CD4-positive, alpha-beta T cell (primary cell): Measurements from ENCODE around the gene CD9. TPM values are rescaled to one million over a fixed set of nuclear protein-coding genes. Genes with fewer than 3 reads are reported as not detected.

Experiments
- ATAC-seq: fragments of 200-7000 bp; cut with Tn5 transposase; one replicate; pipeline ENCODE4 v1.10.0; 2022; ENCODE audit warnings: mild to moderate bottlenecking; ENCODE audit not compliant: poor library complexity
- CTCF ChIA-PET: fragments of 350-600 bp; sonication (Branson Sonifier 250); formaldehyde crosslinking; loops from one replicate; lab custom pipeline; 2021; ENCODE audit warnings: antibody characterized with exemption, inconsistent platforms; lab: Charles Lee
- POLR2A ChIA-PET: fragments of 350-600 bp; sonication (Branson Sonifier 250); formaldehyde crosslinking; loops from one replicate; lab custom pipeline; 2021; ENCODE audit warnings: antibody characterized with exemption, inconsistent platforms; lab: Charles Lee
- DNase-seq, 14 experiments: peaks; one replicate each; pipeline ENCODE4 v3.0.0-alpha.2; 2013 to 2020; ENCODE audit warnings: mixed read lengths in 2 of 14
- H3K27ac ChIP-seq, 2 donors: one replicate each; pipeline versions ENCODE4 v1.5.1 to v1.7.0; 2013; ENCODE audit warnings: low read length in 2 of 2, low read depth in 1 of 2, mild to moderate bottlenecking in 1 of 2
- H3K27me3 ChIP-seq, 2 experiments: 1 replicate in 1 of 2; 2 replicates in 1 of 2; pipeline versions ENCODE4 v1.6.1 to v1.7.0; 2013; ENCODE audit warnings: low read length in 2 of 2, control low read depth in 1 of 2, mild to moderate bottlenecking in 1 of 2, moderate library complexity in 1 of 2; ENCODE audit not compliant: insufficient read depth in 2 of 2, control insufficient read depth in 1 of 2
- H3K36me3 ChIP-seq: one replicate; pipeline ENCODE4 v1.6.1; 2013; ENCODE audit warnings: low read length, control low read depth; ENCODE audit not compliant: insufficient read depth
- H3K4me1 ChIP-seq: one replicate; pipeline ENCODE4 v1.6.1; 2013; ENCODE audit warnings: low read length, control low read depth; ENCODE audit not compliant: insufficient read depth
- H3K4me3 ChIP-seq: one replicate; pipeline ENCODE4 v1.5.1; 2013; ENCODE audit warnings: mild to moderate bottlenecking, low read length, moderate library complexity
- H3K9me3 ChIP-seq, 2 experiments: 1 replicate in 1 of 2; 2 replicates in 1 of 2; pipeline versions ENCODE4 v1.6.1 to v1.7.0; 2013; ENCODE audit warnings: low read length in 2 of 2, mild to moderate bottlenecking in 2 of 2, control low read depth in 1 of 2, moderate library complexity in 1 of 2; ENCODE audit not compliant: control insufficient read depth in 1 of 2, insufficient read depth in 1 of 2
- H3K27ac Mint-ChIP-seq: one replicate; pipeline ENCODE4 v1.8.0; 2020; ENCODE audit warnings: mixed read lengths
- H3K27me3 Mint-ChIP-seq: one replicate; pipeline ENCODE4 v1.8.0; 2021; ENCODE audit warnings: mixed read lengths
- H3K36me3 Mint-ChIP-seq: one replicate; pipeline ENCODE4 v1.8.0; 2021; ENCODE audit warnings: low read depth, mixed read lengths
- H3K4me1 Mint-ChIP-seq: one replicate; pipeline ENCODE4 v1.8.0; 2021; ENCODE audit warnings: low read depth, mixed read lengths
- H3K4me3 Mint-ChIP-seq: one replicate; pipeline ENCODE4 v1.8.0; 2020; ENCODE audit warnings: mild to moderate bottlenecking, mixed read lengths
- H3K9me3 Mint-ChIP-seq: one replicate; pipeline ENCODE4 v1.8.0; 2020; ENCODE audit warnings: mixed read lengths
- CTCF ChIP-seq: fragments of 200-600 bp; IDR thresholded peaks from one replicate; pipeline ENCODE4 v1.8.0; 2022; ENCODE audit warnings: antibody characterized with exemption, mild to moderate bottlenecking
- intact Hi-C, 2 experiments: fragments of 100-400 bp; cut with DNase I in 1 of 2; cut with micrococcal nuclease in 1 of 2; formaldehyde crosslinking; loops; one replicate each; pipeline versions ENCODE4 v1.15.1 to v1.9.0; 2023 to 2025; cut with DNase I, micrococcal nuclease
- total RNA-seq, 174 experiments: library from RNA in 2 of 174; stranded (reverse) in 2 of 174; gene quantifications; one replicate each; pipeline ENCODE4 v1.2.3 and lab custom pipeline; 2021 to 2026

Gene CD9
- total RNA-seq, 2 experiments from 2014 or later = 0.36 to 0.66 TPM

- POLR2A ChIA-PET = no interaction called here
- Histone ChIP-seq H3K4me1 (peaks cover 5% of the 10 kb centered on the region), H3K36me3 (no peaks in the 10 kb centered on the region), H3K9me3 (no peaks in the 10 kb centered on the region), H3K4me3 (no peak overlapping the region), H3K27me3 (peaks cover 0 to 2% of the 10 kb centered on the region in 2 experiments), H3K27ac (no peak overlapping the region)
- Mint-ChIP-seq H3K9me3 (no peaks in the 10 kb centered on the region), H3K27ac (no peak overlapping the region), H3K36me3 (no peaks in the 10 kb centered on the region), H3K27me3 (no peaks in the 10 kb centered on the region), H3K4me1 (peaks cover 16% of the 10 kb centered on the region), H3K4me3 (no peak overlapping the region)
- DNase-seq (no peak), ATAC-seq (no peak)
- CTCF ChIA-PET = interaction anchor here (0.5 kb wide), 1 partner anchor 14 kb away, joined by 3 read pairs; no protein-coding TSS in a partner anchor
- no peak for TF ChIP-seq CTCF
- intact Hi-C loops = loop anchor here in 1 of 2 experiments (10.0 kb wide), 1 partner anchor 959 kb away; no protein-coding TSS in a partner anchor
Observed at GRCh38 chr12:6215932-6216494, 15.8 kb downstream of the CD9 start.

- peaks cover 16% of the 10 kb centered on the region for H3K4me1 Mint-ChIP-seq
- H3K27me3 ChIP-seq = peaks cover 0 to 2% of the 10 kb centered on the region in 2 experiments
- H3K27ac Mint-ChIP-seq = no peak overlapping the region
- no peaks in the 10 kb centered on the region for H3K9me3 ChIP-seq
- no peaks in the 10 kb centered on the region for H3K27me3 Mint-ChIP-seq
- no peaks in the 10 kb centered on the region for H3K9me3 Mint-ChIP-seq
- DNase-seq (no peak), ATAC-seq (no peak)
- peaks cover 5% of the 10 kb centered on the region for H3K4me1 ChIP-seq
- H3K36me3 ChIP-seq = no peaks in the 10 kb centered on the region
- ChIA-PET CTCF (no interaction called here), POLR2A (no interaction called here)
- no peak overlapping the region for H3K4me3 ChIP-seq
- no peak overlapping the region for H3K27ac ChIP-seq
- no peak overlapping the region for H3K4me3 Mint-ChIP-seq
- H3K36me3 Mint-ChIP-seq = no peaks in the 10 kb centered on the region
- TF ChIP-seq CTCF = no peak
- intact Hi-C loops = loop anchor here in 1 of 2 experiments (10.0 kb wide), 1 partner anchor 958 kb away; no protein-coding TSS in a partner anchor
Observed at GRCh38 chr12:6216581-6216980, 16.4 kb downstream of the CD9 start.

GRCh38 chr12:6218347-6218925 lies 18.2 kb downstream of the CD9 start:
- peaks cover 0 to under 1% of the 10 kb centered on the region in 2 experiments for H3K27me3 ChIP-seq
- no peak for ATAC-seq
- peaks cover 5% of the 10 kb centered on the region for H3K4me1 ChIP-seq
- Mint-ChIP-seq H3K4me3 (no peak overlapping the region), H3K27me3 (no peaks in the 10 kb centered on the region), H3K9me3 (no peaks in the 10 kb centered on the region), H3K36me3 (no peaks in the 10 kb centered on the region), H3K4me1 (peaks cover 11% of the 10 kb centered on the region), H3K27ac (no peak overlapping the region)
- POLR2A ChIA-PET = no interaction called here
- no peak overlapping the region for H3K27ac ChIP-seq
- CTCF ChIA-PET = no interaction called here
- no peaks in the 10 kb centered on the region for H3K36me3 ChIP-seq
- intact Hi-C loops = loop anchor here in 1 of 2 experiments (10.0 kb wide), 1 partner anchor 956 kb away; no protein-coding TSS in a partner anchor
- no peak overlapping the region for H3K4me3 ChIP-seq
- DNase-seq = no peak
- no peaks in the 10 kb centered on the region for H3K9me3 ChIP-seq
- no peak for TF ChIP-seq CTCF
